Measurements from ENCODE around the gene DCANP1.
A peak's percentile ranks its signal among the peaks of the same experiment; 100 is the strongest.

Gene DCANP1

DNA sequence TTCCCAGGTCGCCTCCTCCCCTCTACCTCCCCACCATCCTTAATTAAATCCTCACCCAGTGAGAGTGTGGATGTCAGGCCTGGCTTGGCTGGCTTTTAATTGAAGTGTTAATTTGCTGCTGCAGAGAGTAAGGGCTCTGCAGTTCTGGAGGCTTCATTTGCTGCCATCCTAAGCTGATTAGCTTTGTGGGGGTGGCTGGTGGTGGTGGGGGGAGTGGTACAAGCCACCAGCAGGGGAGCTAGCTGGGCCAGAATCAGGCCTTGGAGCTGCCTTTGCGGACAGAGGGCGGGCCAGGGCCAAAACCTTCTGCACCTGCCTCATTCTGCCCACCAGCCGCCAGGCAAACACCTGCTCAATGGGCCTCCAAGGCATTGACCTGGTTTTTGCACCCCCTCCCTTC is 31.8 kb upstream of the DCANP1 start:
- DNase-seq (ENCODE audit: low spot score) = no peak

DNA sequence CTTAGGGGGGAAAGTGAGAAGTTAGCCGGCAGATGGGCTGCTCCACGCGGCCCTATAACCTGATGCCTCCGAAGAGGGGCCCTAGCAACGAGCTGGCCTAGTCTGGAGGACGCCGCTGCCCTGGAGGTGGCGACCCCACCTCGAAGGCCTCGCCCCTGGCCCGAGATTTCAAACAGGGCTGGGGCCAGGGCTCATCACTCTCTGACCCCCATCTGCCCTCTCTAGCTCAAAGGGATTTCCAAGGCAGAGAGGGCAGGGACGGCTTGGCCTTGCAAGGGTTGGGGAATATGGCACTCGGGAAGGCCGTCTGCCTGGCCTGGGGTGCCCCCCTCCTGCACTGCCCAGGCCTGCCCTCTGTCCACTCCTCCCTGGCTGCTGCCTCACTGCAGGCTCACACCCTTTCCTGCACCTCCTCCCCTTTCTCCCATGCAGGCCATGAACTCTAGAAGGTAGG is 30.5 kb upstream of the DCANP1 start:
- DNase-seq (ENCODE audit: low spot score) = no peak

DNA sequence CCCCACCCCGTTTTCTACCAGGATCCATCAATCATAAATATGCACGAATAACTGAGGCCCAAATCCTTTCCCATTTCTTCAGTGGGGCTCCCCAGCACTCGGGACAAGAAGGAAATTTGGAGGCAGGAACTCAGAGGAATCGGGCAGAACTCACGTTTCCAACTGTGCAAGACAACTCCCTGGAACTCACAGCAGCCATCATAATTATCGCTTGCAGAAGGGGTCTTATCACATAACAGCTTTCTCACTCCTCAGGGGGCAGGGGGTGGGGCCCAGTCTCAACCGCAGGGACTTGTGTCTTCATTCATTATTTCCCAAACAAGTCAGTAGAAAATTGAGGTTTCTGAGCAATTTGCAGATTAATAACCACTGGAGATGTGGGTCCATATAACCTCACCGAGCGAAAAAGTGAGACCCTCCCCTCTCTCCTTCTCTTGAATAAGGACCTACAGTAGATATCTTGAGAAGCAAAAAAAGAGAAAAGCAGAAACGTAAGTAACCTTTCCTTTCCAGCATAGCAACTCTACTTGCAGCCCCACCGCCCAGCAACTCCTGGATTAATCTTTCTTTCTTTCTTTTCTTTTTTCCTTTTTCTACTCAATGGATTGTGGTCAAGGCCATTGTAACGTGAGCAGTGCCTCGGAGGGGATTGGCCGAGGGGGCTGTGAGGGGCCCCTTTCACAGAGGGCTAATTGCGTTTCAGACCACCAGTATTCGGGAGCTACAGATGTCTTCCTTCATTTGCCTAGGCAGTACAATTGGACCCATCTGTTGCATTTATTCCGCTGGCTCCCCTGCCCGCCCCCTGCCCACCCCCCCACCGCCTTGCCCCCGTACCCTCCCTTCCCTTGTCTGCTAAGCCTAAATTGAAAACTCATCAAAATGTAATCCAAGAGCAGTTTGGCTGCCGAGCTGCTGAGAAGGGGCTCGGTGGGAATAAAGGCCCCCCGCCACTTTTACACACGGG is 29.8 kb upstream of the DCANP1 start:
- DNase-seq (ENCODE audit: low spot score) = no peak

DNA sequence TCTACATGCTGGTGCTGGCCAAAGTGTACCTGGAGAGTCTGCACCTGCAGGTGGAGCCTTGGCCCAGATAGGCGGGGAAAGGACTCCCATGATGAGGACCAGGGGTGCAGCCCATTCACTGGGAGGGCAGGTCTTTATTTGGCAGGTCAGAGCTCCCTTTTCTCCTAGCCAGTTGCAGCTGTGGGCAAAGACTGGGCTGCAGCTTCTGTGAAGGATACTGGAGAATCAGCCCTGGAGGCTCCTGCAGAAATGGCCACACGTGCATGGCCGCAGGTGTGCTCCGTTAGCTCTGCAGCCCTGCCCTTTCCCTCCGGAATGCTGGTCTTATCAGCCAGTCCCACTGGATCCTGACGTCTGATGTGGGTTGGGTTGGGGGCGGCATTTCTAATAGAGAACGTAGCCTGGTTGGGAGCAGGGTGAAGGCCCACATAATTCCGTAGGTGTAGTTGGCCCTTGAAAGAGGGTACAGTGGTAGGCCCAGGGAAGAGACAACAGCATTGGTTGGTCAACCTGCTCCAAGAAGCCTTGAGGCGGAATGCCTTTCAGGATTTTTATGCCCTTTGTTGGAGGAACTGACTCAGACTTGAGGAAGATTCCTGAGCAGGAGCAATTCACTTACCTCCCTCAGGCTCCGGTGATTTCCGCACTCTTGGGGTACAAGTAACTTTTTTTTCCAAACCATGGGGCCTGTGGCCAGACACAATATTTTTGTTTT is 27.0 kb upstream of the DCANP1 start:
- no peak for DNase-seq (ENCODE audit: low spot score)

DNA sequence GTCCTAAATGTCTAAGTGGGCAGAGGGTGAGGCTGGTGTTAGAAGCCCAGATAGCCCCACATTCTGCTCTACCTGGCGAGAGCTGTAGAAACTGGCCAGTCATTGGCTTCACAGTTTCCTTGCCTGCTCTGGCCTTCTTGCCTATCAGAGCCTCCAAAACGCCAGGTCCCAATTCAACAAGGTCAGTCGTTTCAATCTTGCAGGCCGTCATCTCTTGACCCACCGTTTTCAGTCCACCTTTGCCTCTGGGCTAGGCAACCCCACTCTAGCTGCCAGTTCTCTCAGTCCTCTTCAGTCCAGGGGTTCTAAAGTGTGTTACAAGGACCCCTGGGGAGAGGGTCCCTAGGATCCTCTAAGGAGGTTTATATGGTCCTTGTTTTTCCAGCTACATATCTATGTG is 25.0 kb upstream of the DCANP1 start:
- DNase-seq (ENCODE audit: low spot score) = no peak

- no peak for DNase-seq (ENCODE audit: low spot score)
Measured at GRCh38 chr5:135471726-135472125, 24.6 kb upstream of the DCANP1 start.

- DNase-seq (ENCODE audit: low spot score) = no peak
Measured at GRCh38 chr5:135469911-135470310, 22.8 kb upstream of the DCANP1 start.

DNA sequence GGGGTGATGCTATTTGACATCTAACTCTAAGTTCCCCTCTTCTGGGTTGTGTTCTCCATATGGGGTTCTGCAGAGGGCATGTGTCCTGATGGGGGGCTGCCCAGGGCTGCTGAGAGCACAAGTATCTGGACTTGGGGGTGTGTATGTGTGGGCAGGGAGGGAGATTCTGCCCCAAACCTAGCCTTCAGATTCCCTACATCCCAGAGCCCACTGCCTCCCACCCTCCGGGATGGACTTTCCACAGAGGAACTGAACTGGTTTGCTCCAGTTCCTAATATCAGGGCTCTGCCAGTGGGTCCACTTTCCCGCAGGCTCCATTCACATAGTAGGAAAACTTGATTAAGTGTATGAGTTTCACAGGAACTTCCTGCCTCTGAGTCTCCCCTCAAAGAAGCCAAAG is 21.4 kb upstream of the DCANP1 start:
- no peak for DNase-seq (ENCODE audit: low spot score)

- no peak for DNase-seq (ENCODE audit: low spot score)
Measured at GRCh38 chr5:135467871-135468485, 20.8 kb upstream of the DCANP1 start.

DNA sequence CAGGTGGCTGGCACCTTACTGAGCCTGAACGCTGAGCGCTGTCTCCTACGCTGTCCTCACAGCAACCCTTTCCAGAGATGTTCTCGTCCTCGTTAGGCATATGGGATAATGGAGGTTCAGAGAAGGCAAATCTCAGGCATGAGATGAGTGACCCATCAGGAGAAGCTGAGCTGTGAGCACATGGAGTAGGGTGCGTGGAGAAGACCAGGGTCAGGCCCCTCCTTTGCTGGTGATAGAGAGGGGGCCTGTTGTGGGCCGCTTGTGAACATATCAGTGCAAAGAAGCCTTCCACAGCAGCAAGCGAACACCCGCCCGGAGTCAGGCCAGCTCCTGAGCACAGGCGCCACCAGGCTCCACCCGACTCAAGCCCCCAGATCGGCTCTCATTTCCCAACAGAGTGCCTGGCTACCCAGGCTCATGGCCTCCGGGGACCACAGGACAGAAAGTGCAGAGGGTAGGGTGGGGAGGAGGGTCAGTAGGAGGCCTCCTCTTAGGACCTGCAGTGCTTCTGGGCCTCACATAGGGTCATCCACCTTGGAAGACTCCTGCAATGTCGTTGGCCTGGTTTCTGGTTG is 20.0 kb upstream of the DCANP1 start:
- no peak for DNase-seq (ENCODE audit: low spot score)

- DNase-seq (ENCODE audit: low spot score) = peak; percentile 92
Measured at GRCh38 chr5:135466178-135467050, 19.3 kb upstream of the DCANP1 start.

- DNase-seq (ENCODE audit: low spot score) = no peak
Measured at GRCh38 chr5:135465391-135466122, 18.4 kb upstream of the DCANP1 start.

DNA sequence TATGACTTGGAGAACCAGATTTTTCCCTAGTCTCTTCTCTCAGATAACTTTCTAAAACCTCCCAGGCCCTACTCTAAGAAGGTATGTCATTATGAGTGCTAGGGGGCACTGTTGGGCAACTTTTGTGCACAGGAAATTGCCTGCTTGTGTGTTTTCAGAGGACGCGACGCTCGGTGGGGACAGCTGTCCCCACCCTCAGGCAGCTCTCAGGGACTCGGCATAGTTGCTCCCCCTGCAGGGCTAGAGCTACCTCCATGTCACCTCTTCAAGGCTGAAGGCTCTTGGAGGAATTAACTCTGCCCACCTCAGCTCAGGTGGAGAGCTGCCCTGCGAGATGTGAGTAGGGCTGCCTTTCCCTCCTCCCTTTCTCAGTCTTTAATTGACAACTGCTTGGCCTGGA is 15.2 kb upstream of the DCANP1 start:
- DNase-seq (ENCODE audit: low spot score) = peak; percentile 57

GRCh38 chr5:135461481-135462151 is 14.5 kb upstream of the DCANP1 start:
- DNase-seq (ENCODE audit: low spot score) = no peak

DNA sequence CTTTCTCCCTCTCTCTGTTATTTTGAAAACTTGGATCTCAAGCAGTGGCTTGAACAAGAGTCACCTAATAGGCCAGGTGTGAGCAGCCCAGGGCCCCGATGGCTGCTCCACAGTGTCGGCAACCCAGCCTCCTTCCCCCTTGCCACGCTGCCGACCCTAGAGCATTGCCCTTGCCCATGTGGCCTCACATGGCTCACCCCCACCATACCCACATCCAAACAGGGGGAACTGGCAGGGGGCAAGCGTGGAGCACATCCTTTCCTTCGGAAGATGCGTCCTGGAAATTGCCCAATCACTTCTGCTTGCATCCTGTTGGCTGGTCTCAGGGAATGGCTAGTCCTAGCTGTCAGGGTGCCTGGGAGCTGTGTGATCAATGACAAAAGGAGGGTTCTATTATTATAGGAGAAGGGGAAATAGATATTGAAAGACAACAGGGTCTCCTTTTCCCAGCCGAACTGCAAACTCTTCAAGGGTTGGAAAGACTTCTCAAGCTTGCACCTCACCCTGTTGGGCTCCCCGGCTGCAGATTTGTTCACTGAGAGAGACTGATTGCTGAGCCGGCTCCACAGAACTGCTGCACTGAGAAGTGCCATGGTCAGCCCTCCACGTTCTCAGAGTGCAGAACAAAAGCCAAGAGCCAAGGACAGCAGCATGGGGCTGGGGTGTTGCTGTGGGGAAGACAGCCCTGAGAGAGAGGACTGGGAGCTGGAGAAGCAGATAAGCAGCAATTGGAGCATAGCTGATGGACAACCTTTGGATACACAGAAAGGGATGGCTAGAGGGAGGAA is 13.3 kb upstream of the DCANP1 start:
- DNase-seq (ENCODE audit: low spot score) = no peak

GRCh38 chr5:135458921-135459331 is 11.8 kb upstream of the DCANP1 start:
- peak; percentile 28 for DNase-seq (ENCODE audit: low spot score)

GRCh38 chr5:135458356-135458755 is 11.2 kb upstream of the DCANP1 start:
- DNase-seq (ENCODE audit: low spot score) = no peak

DNA sequence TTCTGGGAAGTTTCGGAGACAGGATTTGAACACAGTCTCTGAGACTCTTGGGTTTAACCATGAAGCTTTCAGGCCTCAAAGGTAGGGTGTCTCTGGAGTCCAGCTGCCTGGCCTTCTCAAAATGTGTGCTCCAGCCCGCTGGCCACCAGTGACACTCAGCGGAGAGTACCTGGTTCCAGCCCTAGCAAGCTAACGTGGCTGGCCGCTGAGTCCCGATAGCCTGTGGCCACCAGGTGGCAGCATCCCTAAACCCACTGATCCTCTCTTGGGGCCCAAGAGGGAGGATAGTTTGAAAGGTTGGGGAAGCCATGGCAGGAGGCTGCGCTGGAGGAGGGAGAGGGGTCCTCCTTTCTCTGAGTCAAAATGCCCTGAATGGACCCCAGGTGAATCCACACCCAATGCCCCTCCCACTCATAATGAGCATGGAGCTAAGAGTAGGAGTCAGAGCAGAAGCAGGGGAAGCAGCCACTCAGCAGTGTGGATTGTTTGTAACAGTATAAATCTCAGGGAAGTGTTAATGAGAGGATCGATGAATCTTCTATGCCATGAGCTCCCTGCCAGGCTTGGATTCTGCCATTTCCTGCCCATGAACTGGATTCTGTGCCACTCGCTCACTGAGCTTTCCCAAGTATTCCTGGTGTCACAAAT is 10.4 kb upstream of the DCANP1 start:
- DNase-seq (ENCODE audit: low spot score) = peak; percentile 64
